GM23338 (cell line): ENCODE measurements around the gene PSIP1. TPM values are rescaled to one million over a fixed set of nuclear protein-coding genes. Genes with fewer than 3 reads are reported as not detected.

Experiments used
- ATAC-seq: fragments of 200-7000 bp; cut with Tn5 transposase; 3 replicates; pipeline ENCODE4 v1.9.1; 2020
- DNase-seq: peaks from one replicate; pipeline ENCODE4 v3.0.0-alpha.2; 2015; ENCODE audit warnings: low spot score
- H2AFZ ChIP-seq: fragments of 200-600 bp; sonication (generic); 2 replicates; pipeline ENCODE4 v1.8.0; 2016; ENCODE audit warnings: antibody characterized with exemption, mild to moderate bottlenecking, moderate library complexity
- H3F3A ChIP-seq: fragments of 200-600 bp; sonication (generic); replicated peaks from 2 replicates; pipeline ENCODE4 v1.8.0; 2017; ENCODE audit warnings: antibody characterized with exemption, mixed run types, low read depth
- H3K27ac ChIP-seq: fragments of 200-600 bp; sonication (generic); 2 replicates; pipeline ENCODE4 v1.6.1; 2016; ENCODE audit warnings: low read depth
- H3K27me3 ChIP-seq: fragments of 200-600 bp; sonication (generic); 2 replicates; pipeline ENCODE4 v1.8.0; 2016; ENCODE audit warnings: mild to moderate bottlenecking, mixed run types, moderate library complexity; ENCODE audit not compliant: insufficient read depth
- H3K36me3 ChIP-seq: fragments of 200-600 bp; sonication (generic); 2 replicates; pipeline ENCODE4 v1.8.0; 2016; ENCODE audit warnings: mild to moderate bottlenecking; ENCODE audit not compliant: insufficient read depth
- H3K4me1 ChIP-seq: fragments of 200-600 bp; sonication (generic); 2 replicates; pipeline ENCODE4 v1.8.0; 2016; ENCODE audit warnings: mild to moderate bottlenecking, moderate library complexity; ENCODE audit not compliant: insufficient read depth
- H3K4me2 ChIP-seq: fragments of 200-600 bp; sonication (generic); 2 replicates; pipeline ENCODE4 v1.7.1; 2017; ENCODE audit warnings: mixed run types
- H3K4me3 ChIP-seq: fragments of 200-600 bp; sonication (generic); 2 replicates; pipeline ENCODE4 v1.6.1; 2016; ENCODE audit warnings: mixed run types
- H3K79me2 ChIP-seq: fragments of 200-600 bp; sonication (generic); replicated peaks from 2 replicates; pipeline ENCODE4 v1.8.0; 2017; ENCODE audit warnings: mild to moderate bottlenecking; ENCODE audit not compliant: insufficient read depth
- H3K9me2 ChIP-seq: fragments of 200-600 bp; sonication (generic); 2 replicates; pipeline ENCODE4 v1.8.0; 2017; ENCODE audit not compliant: insufficient read depth
- H4K20me1 ChIP-seq: fragments of 200-600 bp; sonication (generic); replicated peaks from 2 replicates; pipeline ENCODE4 v1.8.0; 2017; ENCODE audit warnings: mild to moderate bottlenecking; ENCODE audit not compliant: insufficient read depth
- H3K27ac Mint-ChIP-seq: 2 replicates; pipeline ENCODE4 v1.8.0; 2020; ENCODE audit warnings: inconsistent platforms, mild to moderate bottlenecking, moderate library complexity, mixed read lengths
- H3K27me3 Mint-ChIP-seq: 3 replicates; pipeline ENCODE4 v1.8.0; 2022; ENCODE audit warnings: low read depth, mild to moderate bottlenecking, moderate library complexity, mixed read lengths, inconsistent platforms; ENCODE audit not compliant: insufficient read depth, poor library complexity
- H3K36me3 Mint-ChIP-seq: 3 replicates; pipeline ENCODE4 v1.8.0; 2021; ENCODE audit warnings: low read depth, mild to moderate bottlenecking, inconsistent platforms, moderate library complexity, mixed read lengths
- H3K4me1 Mint-ChIP-seq: 3 replicates; pipeline ENCODE4 v1.8.0; 2020; ENCODE audit warnings: mild to moderate bottlenecking, inconsistent platforms, mixed read lengths
- H3K4me3 Mint-ChIP-seq: 3 replicates; pipeline ENCODE4 v1.8.0; 2021; ENCODE audit warnings: moderate library complexity, mild to moderate bottlenecking, inconsistent platforms, mixed read lengths
- H3K9me3 Mint-ChIP-seq: 3 replicates; pipeline ENCODE4 v1.8.0; 2020; ENCODE audit warnings: moderate library complexity, mild to moderate bottlenecking, inconsistent platforms, mixed read lengths
- CREB1 ChIP-seq: fragments of 250-450 bp; sonication (Bioruptor Pico); IDR thresholded peaks from 2 replicates; pipeline ENCODE4 v1.5.0; 2020; ENCODE audit warnings: low read depth, mild to moderate bottlenecking, moderate library complexity
- CTCF ChIP-seq, 2 experiments: fragments of 200-600 bp in 1 of 2; sonication (generic) in 1 of 2; conservative IDR thresholded peaks; 2 replicates each; pipeline versions ENCODE4 v1.5.1 to v1.6.1; 2016 to 2017; ENCODE audit warnings: antibody characterized with exemption in 2 of 2, low read depth in 2 of 2, mild to moderate bottlenecking in 2 of 2, moderate library complexity in 1 of 2
- REST ChIP-seq: IDR thresholded peaks from one replicate; pipeline ENCODE4 v1.6.1; 2018; ENCODE audit warnings: antibody characterized with exemption; ENCODE audit not compliant: unreplicated experiment
- STAT1 ChIP-seq: IDR thresholded peaks from one replicate; pipeline ENCODE4 v1.6.1; 2016; ENCODE audit warnings: antibody characterized with exemption; ENCODE audit not compliant: unreplicated experiment
- ZNF114 ChIP-seq: fragments of 250-450 bp; sonication (Bioruptor Pico); IDR thresholded peaks from 2 replicates; pipeline ENCODE4 v1.5.0; 2020; ENCODE audit warnings: mild to moderate bottlenecking, moderate library complexity
- ZNF462 ChIP-seq: fragments of 250-450 bp; sonication (Bioruptor Pico); IDR thresholded peaks from 2 replicates; pipeline ENCODE4 v1.5.0; 2020; ENCODE audit warnings: mild to moderate bottlenecking, moderate library complexity
- polyA plus RNA-seq: library from polyadenylated mRNA; unstranded; fragments of >200 nt; fragmentation: Nextera tagmentation; extraction: Ambion mirVana; gene quantifications from 2 replicates; pipeline ENCODE4 v1.2.1, GENCODE V29; 2016
- total RNA-seq: library from RNA; depleted of rRNA; stranded (reverse); fragments of >200 nt; shearing (Covaris generic); gene quantifications from 2 replicates; pipeline ENCODE4 v1.2.3, GENCODE V29; 2014

PSIP1 gene
- total and polyA plus RNA-seq, 2 experiments from 2014 or later = 332 to 989 TPM

- peak overlapping the region; percentile 18; the same call in 1 of the 2 replicates for H3K27ac ChIP-seq
- no peaks in the 10 kb centered on the region for H3K79me2 ChIP-seq
- peak overlapping the region; percentile 94 for H2AFZ ChIP-seq
- H3K27me3 Mint-ChIP-seq = peaks cover 6% of the 10 kb centered on the region
- H3K27me3 ChIP-seq = no peaks in the 10 kb centered on the region
- no peaks in the 10 kb centered on the region for H3K9me2 ChIP-seq
- no peaks in the 10 kb centered on the region for H3F3A ChIP-seq
- H3K4me3 Mint-ChIP-seq = no peak overlapping the region
- DNase-seq = no peak
- peaks cover 9% of the 10 kb centered on the region; the same call in 1 of the 2 replicates for H3K4me1 ChIP-seq
- no peaks in the 10 kb centered on the region for H3K36me3 ChIP-seq
- TF ChIP-seq CTCF (conservative IDR thresholded peaks at IDR 0.05; ENCODE audit: low read depth in 2 of 2) (no peak), CREB1 (no peak), ZNF114 (no peak), REST (no peak)
- no peak overlapping the region; the same call in 1 of the 2 replicates for H3K27ac Mint-ChIP-seq
- no peak overlapping the region for H3K4me2 ChIP-seq
- H4K20me1 ChIP-seq = no peaks in the 10 kb centered on the region
- no peak overlapping the region for H3K4me3 ChIP-seq
- no peak for ATAC-seq
- peaks cover 3% of the 10 kb centered on the region; the same call in 1 of the 3 replicates for H3K9me3 Mint-ChIP-seq
- peaks cover 5% of the 10 kb centered on the region for H3K4me1 Mint-ChIP-seq
- H3K36me3 Mint-ChIP-seq = no peaks in the 10 kb centered on the region
Measured at GRCh38 chr9:15541872-15542271, 31.1 kb upstream of the PSIP1 start.

- H3K27ac Mint-ChIP-seq = no peak overlapping the region
- no peak overlapping the region for H2AFZ ChIP-seq
- ATAC-seq = no peak
- TF ChIP-seq REST (no peak), STAT1 (no peak), ZNF462 (CRISPR knock-in tag) (no peak)
Measured at GRCh38 chr9:15531380-15531779, 20.6 kb upstream of the PSIP1 start.

More at GRCh38 chr9:15531380-15531779, 20.6 kb upstream of the PSIP1 start:
- no peak for DNase-seq
- H3K9me3 Mint-ChIP-seq = peaks cover 2% of the 10 kb centered on the region; the same call in 1 of the 3 replicates
- H3K79me2 ChIP-seq = no peaks in the 10 kb centered on the region
- H3K4me3 ChIP-seq = no peak overlapping the region
- no peak overlapping the region for H3K4me3 Mint-ChIP-seq
- H4K20me1 ChIP-seq = no peaks in the 10 kb centered on the region
- H3K4me2 ChIP-seq = no peak overlapping the region
- no peaks in the 10 kb centered on the region for H3K36me3 Mint-ChIP-seq
- H3K27me3 ChIP-seq = no peaks in the 10 kb centered on the region
- peaks cover 3% of the 10 kb centered on the region for H3K27me3 Mint-ChIP-seq
- 0 out of 2 replicates have a peak, but pooled peaks cover 3% of the 10 kb centered on the region for H3K9me2 ChIP-seq
- no peaks in the 10 kb centered on the region for H3K36me3 ChIP-seq
- no peak overlapping the region for H3K27ac ChIP-seq
- no peaks in the 10 kb centered on the region for H3K4me1 ChIP-seq
- peaks cover 3% of the 10 kb centered on the region; the same call in 1 of the 2 replicates for H3F3A ChIP-seq
- H3K4me1 Mint-ChIP-seq = no peaks in the 10 kb centered on the region
